PC-9 (cell line): ENCODE measurements around the gene NAPG.
A peak's percentile ranks its signal among the peaks of the same experiment; 100 is the strongest.

Experiments used
- EZH2 ChIP-seq: fragments of 200-600 bp; sonication (generic); IDR thresholded peaks from 2 replicates; pipeline ENCODE4 v1.8.0; 2017; ENCODE audit warnings: antibody characterized with exemption, low read depth
- TF ChIP-seq, protein P1 (sequence below): fragments of 200-600 bp; sonication (generic); conservative IDR thresholded peaks from 2 replicates; pipeline ENCODE4 v1.6.1; 2017; ENCODE audit warnings: mixed run types, antibody characterized with exemption, mild to moderate bottlenecking, moderate library complexity

DNA sequence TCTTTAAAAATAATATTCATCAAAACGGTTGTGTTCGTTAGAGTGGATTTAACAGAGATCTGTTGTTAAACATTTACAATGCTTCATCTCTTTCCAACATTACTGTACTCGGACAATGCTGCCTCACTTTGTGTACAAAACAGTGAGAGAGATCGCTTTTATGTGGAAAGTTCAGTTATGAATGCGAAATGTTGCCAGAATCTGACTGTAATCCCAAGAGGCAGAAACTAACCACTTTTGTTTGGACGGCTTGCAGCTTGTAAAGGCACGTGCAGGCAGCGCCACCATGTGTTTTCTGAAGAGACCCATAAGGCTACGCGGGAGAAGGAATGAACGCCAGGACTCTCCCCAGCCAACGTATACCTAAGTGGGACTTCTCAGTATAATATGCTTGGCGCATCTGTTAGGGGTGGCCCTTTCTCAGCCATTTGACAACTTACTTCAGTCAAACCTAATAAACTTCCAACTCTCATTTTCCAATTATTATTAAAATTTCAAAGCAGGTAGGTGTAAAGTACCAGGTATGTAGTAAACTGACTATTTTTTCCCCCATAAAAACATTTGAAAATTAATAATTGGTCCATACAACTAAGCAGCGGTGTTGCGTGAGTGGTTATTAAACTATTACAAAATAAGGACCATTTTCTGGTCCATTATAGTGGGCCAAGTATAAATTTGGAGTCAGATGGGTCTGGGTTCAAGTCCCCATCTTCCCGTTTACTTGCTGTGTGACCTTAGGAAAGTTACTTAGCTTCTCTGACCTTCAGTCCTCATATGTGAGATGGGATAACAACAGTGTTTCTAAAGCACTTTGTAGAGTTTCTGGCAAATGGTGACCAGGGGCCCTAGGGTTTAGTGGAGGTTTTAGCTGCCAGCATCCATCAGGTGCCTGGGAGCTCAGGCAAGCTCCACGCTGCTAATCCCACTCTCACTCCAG lies 5.6 kb upstream of the NAPG start:
- TF ChIP-seq, protein P1, sequence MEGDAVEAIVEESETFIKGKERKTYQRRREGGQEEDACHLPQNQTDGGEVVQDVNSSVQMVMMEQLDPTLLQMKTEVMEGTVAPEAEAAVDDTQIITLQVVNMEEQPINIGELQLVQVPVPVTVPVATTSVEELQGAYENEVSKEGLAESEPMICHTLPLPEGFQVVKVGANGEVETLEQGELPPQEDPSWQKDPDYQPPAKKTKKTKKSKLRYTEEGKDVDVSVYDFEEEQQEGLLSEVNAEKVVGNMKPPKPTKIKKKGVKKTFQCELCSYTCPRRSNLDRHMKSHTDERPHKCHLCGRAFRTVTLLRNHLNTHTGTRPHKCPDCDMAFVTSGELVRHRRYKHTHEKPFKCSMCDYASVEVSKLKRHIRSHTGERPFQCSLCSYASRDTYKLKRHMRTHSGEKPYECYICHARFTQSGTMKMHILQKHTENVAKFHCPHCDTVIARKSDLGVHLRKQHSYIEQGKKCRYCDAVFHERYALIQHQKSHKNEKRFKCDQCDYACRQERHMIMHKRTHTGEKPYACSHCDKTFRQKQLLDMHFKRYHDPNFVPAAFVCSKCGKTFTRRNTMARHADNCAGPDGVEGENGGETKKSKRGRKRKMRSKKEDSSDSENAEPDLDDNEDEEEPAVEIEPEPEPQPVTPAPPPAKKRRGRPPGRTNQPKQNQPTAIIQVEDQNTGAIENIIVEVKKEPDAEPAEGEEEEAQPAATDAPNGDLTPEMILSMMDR, result peak; percentile 74
- TF ChIP-seq EZH2, result no peak
